CD4-positive, CD25-positive, alpha-beta regulatory T cell (primary cell): ENCODE results near the gene PET117. TPM values are rescaled to one million over a fixed set of nuclear protein-coding genes. Genes with fewer than 3 reads are reported as not detected.
A peak's percentile ranks its signal among the peaks of the same experiment; 100 is the strongest.
"Not testable (repeated sequence)": the region's sequence is repeated elsewhere in the genome, so short reads cannot be mapped to it uniquely, and the experiment has no call there.

Source experiments
- ATAC-seq, 2 donors: fragments of 150-1000 bp; cut with Tn5 transposase; one replicate each; pipeline ENCODE4 v1.10.0; 2021; ENCODE audit warnings: low read depth in 2 of 2, moderate number of reproducible peaks in 2 of 2, moderate library complexity in 1 of 2
- DNase-seq, 3 donors: peaks; one replicate each; pipeline versions ENCODE4 v3.0.0 to v3.0.0-alpha.2; 2012 to 2022; ENCODE audit warnings: mixed read lengths in 1 of 3
- H3K27ac ChIP-seq: one replicate; pipeline ENCODE4 v1.7.0; 2013; ENCODE audit warnings: mild to moderate bottlenecking, low read length; ENCODE audit not compliant: insufficient read depth, poor library complexity, severe bottlenecking
- H3K27me3 ChIP-seq: one replicate; pipeline ENCODE4 v1.7.0; 2013; ENCODE audit warnings: low read length; ENCODE audit not compliant: control insufficient read depth, insufficient read depth
- H3K36me3 ChIP-seq: one replicate; pipeline ENCODE4 v1.7.0; 2013; ENCODE audit warnings: mild to moderate bottlenecking, low read length, moderate library complexity; ENCODE audit not compliant: control insufficient read depth, insufficient read depth
- H3K4me1 ChIP-seq: 2 replicates; pipeline ENCODE4 v1.7.0; 2013; ENCODE audit warnings: mild to moderate bottlenecking, low read length; ENCODE audit not compliant: insufficient read depth, control insufficient read depth, poor library complexity, severe bottlenecking
- H3K4me3 ChIP-seq: one replicate; pipeline ENCODE4 v1.7.0; 2013; ENCODE audit warnings: low read depth, mild to moderate bottlenecking, low read length, moderate library complexity
- H3K9me3 ChIP-seq, 2 experiments: 1 replicate in 1 of 2; 2 replicates in 1 of 2; pipeline ENCODE4 v1.7.0; 2013; ENCODE audit warnings: low read length in 2 of 2, mild to moderate bottlenecking in 1 of 2, moderate library complexity in 1 of 2; ENCODE audit not compliant: control insufficient read depth in 2 of 2
- H3K27ac Mint-ChIP-seq, 3 donors: one replicate each; pipeline ENCODE4 v1.8.0; 2020 to 2022; ENCODE audit warnings: mild to moderate bottlenecking in 3 of 3, mixed read lengths in 3 of 3, moderate library complexity in 2 of 3
- H3K27me3 Mint-ChIP-seq: one replicate; pipeline ENCODE4 v1.8.0; 2022; ENCODE audit warnings: mild to moderate bottlenecking, mixed read lengths
- H3K36me3 Mint-ChIP-seq: one replicate; pipeline ENCODE4 v1.8.0; 2020; ENCODE audit warnings: mixed read lengths
- H3K4me1 Mint-ChIP-seq, 4 donors: one replicate each; pipeline ENCODE4 v1.8.0; 2020 to 2022; ENCODE audit warnings: mixed read lengths in 4 of 4, mild to moderate bottlenecking in 1 of 4
- H3K4me3 Mint-ChIP-seq, 4 donors: one replicate each; pipeline ENCODE4 v1.8.0; 2020 to 2022; ENCODE audit warnings: mild to moderate bottlenecking in 4 of 4, mixed read lengths in 4 of 4, moderate library complexity in 3 of 4
- H3K9me3 Mint-ChIP-seq, 7 donors: one replicate each; pipeline ENCODE4 v1.8.0; 2020 to 2022; ENCODE audit warnings: mixed read lengths in 7 of 7, mild to moderate bottlenecking in 3 of 7, moderate library complexity in 2 of 7
- polyA plus RNA-seq, 4 donors: library from polyadenylated mRNA; unstranded; fragments of 300-500 nt; fragmentation: Illumina TruSeq; gene quantifications; one replicate each; pipeline ENCODE4 v1.2.3, GENCODE V29; 2021
- total RNA-seq: library from RNA; stranded (reverse); gene quantifications from one replicate; pipeline ENCODE4 v1.2.3, GENCODE V29; 2022

The PET117 gene
- total and polyA plus RNA-seq, 5 donors from 2014 or later: 11.4 to 35.3 (median 29.2) TPM

DNA sequence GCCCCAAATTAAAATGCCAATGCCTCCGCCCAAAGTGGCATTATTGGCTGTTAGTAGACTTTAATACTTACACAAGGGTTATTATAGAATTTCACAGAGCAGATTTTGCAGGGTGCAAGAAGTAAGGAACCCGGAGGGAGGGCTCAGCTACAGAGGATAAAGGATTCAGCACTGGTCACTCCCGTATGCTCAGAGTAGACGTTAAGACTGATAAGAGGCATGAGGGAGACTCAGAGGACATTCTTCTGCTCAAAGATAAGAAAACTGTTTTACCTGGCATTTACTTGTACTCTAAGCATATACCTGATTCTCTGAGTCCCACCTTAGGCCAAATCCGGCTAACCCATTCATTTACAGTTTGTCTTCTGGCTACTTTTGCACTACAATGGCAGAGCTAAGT, 43.5 kb upstream of the PET117 start:
- Histone ChIP-seq H3K4me1 (no peaks in the 10 kb centered on the region), H3K27ac (no peak overlapping the region), H3K4me3 (no peak overlapping the region), H3K36me3 (no peaks in the 10 kb centered on the region), H3K9me3 (no peaks in the 10 kb centered on the region), H3K27me3 (no peaks in the 10 kb centered on the region)
- DNase-seq: no peak
- H3K27ac Mint-ChIP-seq: no peak overlapping the region
- H3K4me1 Mint-ChIP-seq: peaks cover 0 to 4% (median 0%) of the 10 kb centered on the region in 4 donors
- no peak for ATAC-seq
- H3K36me3 Mint-ChIP-seq: no peaks in the 10 kb centered on the region
- peaks cover 8% of the 10 kb centered on the region for H3K27me3 Mint-ChIP-seq
- H3K4me3 Mint-ChIP-seq: no peak overlapping the region
- peaks cover 0 to 1% (median 0%) of the 10 kb centered on the region in 7 donors for H3K9me3 Mint-ChIP-seq

DNA sequence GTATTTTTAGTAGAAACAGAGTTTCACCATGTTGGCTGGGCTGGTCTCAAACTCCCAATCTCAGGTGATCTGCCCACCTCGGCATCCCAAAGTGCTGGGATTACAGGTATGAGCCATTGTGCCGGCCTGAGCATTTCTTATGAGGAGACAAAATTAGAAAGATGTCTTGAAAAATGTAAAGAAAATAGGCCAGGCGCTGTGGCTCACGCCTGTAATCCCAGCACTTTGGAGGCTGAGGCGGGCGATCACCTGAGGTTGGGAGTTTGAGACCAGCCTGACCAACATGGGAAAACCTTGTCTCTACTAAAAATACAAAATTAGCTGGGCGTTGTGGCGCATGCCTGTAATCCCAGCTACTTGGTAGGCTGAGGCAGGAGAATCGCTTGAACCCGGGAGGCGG, 37.1 kb upstream of the PET117 start:
- H3K4me3 Mint-ChIP-seq, H3K27me3 ChIP-seq, H3K36me3 ChIP-seq, H3K27ac Mint-ChIP-seq, H3K4me3 ChIP-seq, DNase-seq, H3K9me3 ChIP-seq, ATAC-seq, H3K27ac ChIP-seq, H3K4me1 Mint-ChIP-seq, H3K9me3 Mint-ChIP-seq, H3K36me3 Mint-ChIP-seq, H3K4me1 ChIP-seq: not testable (repeated sequence)
- H3K27me3 Mint-ChIP-seq: peaks cover 18% of the 10 kb centered on the region

DNA sequence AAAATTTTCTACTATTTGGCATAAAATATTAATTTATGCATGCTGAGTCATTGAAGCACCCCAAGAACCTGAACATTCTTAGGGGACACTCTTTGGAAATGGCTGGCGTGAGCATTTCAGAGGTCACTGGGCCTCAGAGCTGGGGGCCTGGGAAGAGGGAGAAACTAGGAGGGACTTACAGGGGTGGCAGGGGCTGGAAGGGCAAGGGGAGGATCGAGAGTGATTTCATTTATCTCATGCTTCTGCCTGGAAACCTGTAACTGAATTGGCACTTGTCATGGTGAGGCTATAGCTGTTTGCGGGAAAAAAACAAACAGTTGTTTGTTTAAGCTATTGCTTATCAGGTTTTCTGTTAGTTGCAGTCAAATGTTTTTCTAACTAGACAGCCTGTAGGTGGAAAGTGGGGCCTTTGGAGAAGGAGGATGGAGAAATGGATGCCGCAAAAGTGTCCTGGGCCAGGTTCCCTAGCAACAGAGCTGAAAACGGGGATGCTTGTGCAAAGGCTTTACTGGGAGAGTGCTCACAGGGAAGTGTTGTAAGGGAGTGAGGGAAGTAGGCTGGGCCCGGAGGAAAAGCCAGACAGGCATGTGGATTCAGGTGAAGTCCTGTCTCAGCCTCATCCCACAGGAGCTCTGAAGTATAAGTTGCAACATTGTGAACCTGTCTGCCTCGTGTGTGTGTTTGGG, 36.4 kb upstream of the PET117 start:
- ATAC-seq (no peak), DNase-seq (no peak)
- no peak overlapping the region for H3K27ac ChIP-seq
- no peak overlapping the region for H3K4me3 Mint-ChIP-seq
- no peaks in the 10 kb centered on the region for H3K27me3 ChIP-seq
- peak overlapping the region in 1 of 3 donors; percentile 58 for H3K27ac Mint-ChIP-seq
- no peaks in the 10 kb centered on the region for H3K4me1 Mint-ChIP-seq
- H3K9me3 ChIP-seq: no peaks in the 10 kb centered on the region
- H3K36me3 Mint-ChIP-seq: no peaks in the 10 kb centered on the region
- H3K27me3 Mint-ChIP-seq: peaks cover 18% of the 10 kb centered on the region
- no peak overlapping the region for H3K4me3 ChIP-seq
- H3K9me3 Mint-ChIP-seq: peaks cover 0 to 1% (median 0%) of the 10 kb centered on the region in 7 donors
- no peaks in the 10 kb centered on the region for H3K36me3 ChIP-seq
- H3K4me1 ChIP-seq: no peaks in the 10 kb centered on the region

DNA sequence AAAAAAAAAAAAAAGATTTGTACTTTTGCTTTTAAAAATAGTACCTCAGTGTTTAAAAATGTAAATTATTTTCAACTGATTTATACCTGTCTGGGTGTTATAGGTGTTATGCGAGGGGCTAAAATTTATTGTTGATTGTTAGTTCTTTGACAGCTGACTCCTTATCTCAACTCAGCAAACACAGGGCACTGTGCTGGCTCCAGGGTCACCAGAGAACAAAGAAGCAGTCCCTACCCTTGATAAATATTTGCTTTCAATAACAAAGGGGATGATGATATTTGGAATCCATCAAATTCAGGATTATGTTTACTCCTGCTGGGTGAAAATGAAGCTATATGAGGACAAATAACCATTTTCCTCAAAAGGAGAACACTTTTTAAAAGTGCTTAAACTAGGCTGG, 34.2 kb upstream of the PET117 start:
- Histone ChIP-seq H3K4me3 (no peak overlapping the region), H3K4me1 (no peaks in the 10 kb centered on the region), H3K27ac (no peak overlapping the region), H3K9me3 (no peaks in the 10 kb centered on the region), H3K36me3 (no peaks in the 10 kb centered on the region), H3K27me3 (no peaks in the 10 kb centered on the region)
- Mint-ChIP-seq H3K4me3 (no peak overlapping the region), H3K27ac (no peak overlapping the region), H3K4me1 (no peaks in the 10 kb centered on the region), H3K9me3 (peaks cover 0 to 2% (median 0%) of the 10 kb centered on the region in 7 donors), H3K27me3 (peaks cover 18% of the 10 kb centered on the region), H3K36me3 (no peaks in the 10 kb centered on the region)
- DNase-seq: no peak
- no peak for ATAC-seq

DNA sequence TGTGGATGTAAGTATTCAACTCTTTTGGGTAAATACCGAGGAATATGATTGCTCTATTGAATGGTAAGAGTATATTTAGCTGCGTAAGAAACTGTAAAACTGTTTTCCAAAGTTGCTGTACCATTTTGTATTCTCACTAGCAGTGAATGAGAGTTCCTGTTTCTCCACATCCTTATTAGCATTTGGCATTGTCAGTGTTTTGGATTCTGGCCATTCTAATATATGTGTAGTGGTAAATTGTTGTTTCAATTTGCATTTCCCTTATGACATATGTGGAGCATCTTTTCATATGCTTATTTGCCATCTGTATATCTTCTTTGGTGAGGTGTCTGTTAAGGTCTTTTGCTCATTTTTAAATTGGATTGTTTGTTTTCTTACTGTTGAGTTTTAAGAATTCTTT, 29.3 kb upstream of the PET117 start:
- no peak overlapping the region for H3K27ac ChIP-seq
- H3K9me3 ChIP-seq: no peaks in the 10 kb centered on the region
- Mint-ChIP-seq H3K27ac (no peak overlapping the region), H3K4me3 (no peak overlapping the region), H3K36me3 (no peaks in the 10 kb centered on the region), H3K9me3 (peaks cover 0 to 6% (median 1%) of the 10 kb centered on the region in 7 donors), H3K4me1 (no peaks in the 10 kb centered on the region), H3K27me3 (peaks cover 17% of the 10 kb centered on the region)
- peaks cover 2% of the 10 kb centered on the region for H3K27me3 ChIP-seq
- DNase-seq (no peak), ATAC-seq (no peak)
- H3K36me3 ChIP-seq: no peaks in the 10 kb centered on the region
- H3K4me3 ChIP-seq: no peak overlapping the region
- no peaks in the 10 kb centered on the region for H3K4me1 ChIP-seq

DNA sequence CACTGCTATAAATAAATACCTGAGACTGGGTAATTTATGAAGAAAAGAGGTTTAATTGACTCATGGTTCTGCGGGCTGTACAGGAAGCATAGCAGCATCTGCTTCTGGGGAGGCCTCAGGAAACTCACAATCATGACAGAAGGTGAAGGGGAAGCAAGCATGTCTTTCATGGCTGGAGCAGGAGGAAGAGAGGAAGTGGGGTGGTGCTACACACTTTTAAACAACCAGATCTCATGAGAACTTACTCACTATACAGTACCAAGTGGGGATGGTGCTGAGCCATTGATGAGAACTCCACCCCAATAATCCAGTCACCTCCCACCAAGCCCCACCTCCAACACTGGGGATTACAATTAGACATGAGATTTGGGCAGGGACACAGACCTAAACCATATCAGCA, 9.1 kb upstream of the PET117 start:
- H3K4me3 Mint-ChIP-seq, H3K4me1 ChIP-seq, H3K36me3 ChIP-seq, H3K9me3 Mint-ChIP-seq, H3K9me3 ChIP-seq, H3K4me3 ChIP-seq, H3K27ac ChIP-seq, H3K4me1 Mint-ChIP-seq, H3K27me3 ChIP-seq, ATAC-seq, H3K36me3 Mint-ChIP-seq: not testable (repeated sequence)
- H3K27ac Mint-ChIP-seq: peak overlapping the region in 2 of 3 donors; percentile 0 to 7
- peak in 1 of 3 donors; percentile 37 for DNase-seq
- peaks cover 27% of the 10 kb centered on the region for H3K27me3 Mint-ChIP-seq

DNA sequence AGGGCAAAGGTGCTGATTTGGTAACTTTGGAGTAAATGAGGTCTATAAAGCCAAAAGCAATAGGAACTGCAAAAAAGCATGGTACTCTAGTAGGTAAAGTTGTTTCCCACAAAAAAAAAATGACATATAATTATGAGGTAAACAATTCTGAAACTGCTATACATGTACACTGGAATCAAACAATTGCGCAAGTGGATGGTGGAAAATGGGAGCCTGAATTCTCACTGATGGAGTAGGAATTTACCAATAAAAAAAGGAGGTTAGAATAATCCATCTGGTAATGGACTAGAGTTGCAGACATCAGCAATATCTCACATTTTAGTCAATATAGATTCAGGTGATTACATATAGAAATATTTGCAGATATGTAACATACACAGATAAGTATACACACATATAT, 5.0 kb upstream of the PET117 start:
- Mint-ChIP-seq H3K9me3 (peaks cover 0 to 1% (median 0%) of the 10 kb centered on the region in 7 donors), H3K4me1 (peaks cover 4 to 16% (median 7%) of the 10 kb centered on the region in 4 donors), H3K4me3 (peak overlapping the region in 1 of 4 donors; percentile 13), H3K27me3 (peaks cover 27% of the 10 kb centered on the region), H3K27ac (no peak overlapping the region), H3K36me3 (no peaks in the 10 kb centered on the region)
- ATAC-seq: no peak
- H3K9me3 ChIP-seq: no peaks in the 10 kb centered on the region
- H3K36me3 ChIP-seq: no peaks in the 10 kb centered on the region
- H3K4me3 ChIP-seq: no peak overlapping the region
- no peak for DNase-seq
- peaks cover 7% of the 10 kb centered on the region for H3K4me1 ChIP-seq
- no peaks in the 10 kb centered on the region for H3K27me3 ChIP-seq
- no peak overlapping the region for H3K27ac ChIP-seq

DNA sequence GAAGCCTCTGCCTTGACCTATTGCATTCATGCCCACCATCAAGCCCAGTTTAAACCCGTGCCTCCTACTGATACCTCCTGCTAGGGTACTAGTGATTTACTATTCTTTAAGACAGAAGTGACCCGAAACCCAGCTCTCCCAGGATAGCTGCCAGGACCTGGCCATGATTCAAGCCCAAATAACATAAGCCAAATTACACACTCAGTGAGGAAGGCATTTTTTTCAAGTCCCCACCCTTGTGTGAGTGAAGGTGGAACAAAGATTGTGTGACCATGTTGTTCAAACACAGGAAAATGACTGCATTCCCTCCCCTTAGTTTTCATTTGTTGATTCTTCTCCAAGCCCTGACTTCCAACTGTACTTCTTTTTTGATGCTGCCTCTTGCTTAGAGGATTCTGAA, 3.7 kb upstream of the PET117 start:
- Mint-ChIP-seq H3K4me1 (peaks cover 6 to 15% (median 9%) of the 10 kb centered on the region in 4 donors), H3K9me3 (no peaks in the 10 kb centered on the region), H3K27me3 (peaks cover 21% of the 10 kb centered on the region), H3K27ac (peak overlapping the region in 2 of 3 donors; percentile 5 to 50), H3K36me3 (no peaks in the 10 kb centered on the region), H3K4me3 (no peak overlapping the region)
- DNase-seq (no peak), ATAC-seq (no peak)
- H3K4me3 ChIP-seq: no peak overlapping the region
- H3K4me1 ChIP-seq: peaks cover 16% of the 10 kb centered on the region
- H3K27ac ChIP-seq: no peak overlapping the region
- no peaks in the 10 kb centered on the region for H3K9me3 ChIP-seq
- no peaks in the 10 kb centered on the region for H3K27me3 ChIP-seq
- H3K36me3 ChIP-seq: no peaks in the 10 kb centered on the region
